ENCODE data around the gene MAP4. TPM values are rescaled to one million over a fixed set of nuclear protein-coding genes. Genes with fewer than 3 reads are reported as not detected.
"Not testable (repeated sequence)": the region's sequence is repeated elsewhere in the genome, so short reads cannot be mapped to it uniquely, and the experiment has no call there.

Gene MAP4
- total RNA-seq, 1 donor from 2014 or later: 275 TPM

DNA sequence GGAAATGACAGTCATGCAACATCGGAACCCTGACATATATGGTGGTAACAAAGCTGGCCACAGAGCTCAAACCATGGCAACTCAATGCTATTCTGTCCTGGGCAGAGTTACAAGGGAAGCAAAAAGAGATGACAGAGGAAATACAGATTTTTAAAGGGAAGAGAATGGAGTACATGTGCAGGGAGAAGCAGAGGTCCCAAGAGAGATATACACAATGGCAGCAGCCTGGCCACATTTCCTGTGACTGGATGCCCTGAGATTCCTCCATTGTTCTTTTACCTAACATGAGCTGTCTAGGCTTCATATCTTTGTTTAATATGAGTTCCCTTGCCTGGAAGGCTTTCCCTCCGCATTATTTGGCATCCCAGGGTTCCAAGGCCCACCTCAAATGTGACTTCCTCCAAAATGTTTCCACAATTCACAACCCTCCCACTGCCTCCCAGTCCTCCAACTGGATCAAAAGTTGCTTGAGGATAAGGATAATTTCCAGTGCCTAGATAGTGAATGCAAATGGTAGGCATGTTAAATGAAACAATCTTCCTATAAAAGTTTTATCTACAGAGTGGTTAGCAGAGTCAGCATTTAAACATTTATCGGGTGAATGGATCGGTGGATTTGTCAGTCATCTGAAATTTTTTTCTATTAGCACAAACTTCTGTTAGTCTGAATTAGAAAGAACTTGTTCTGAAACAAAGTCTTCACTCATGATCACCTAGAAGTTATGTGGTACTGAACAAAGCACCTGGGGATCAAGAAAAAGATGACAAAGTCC, 127.0 kb downstream of the MAP4 start:
- Mint-ChIP-seq H3K27me3 (ENCODE audit: unreplicated experiment) (no peaks in the 10 kb centered on the region), H3K36me3 (ENCODE audit: unreplicated experiment) (peaks cover 41% of the 10 kb centered on the region), H3K4me1 (ENCODE audit: unreplicated experiment) (peaks cover 7% of the 10 kb centered on the region), H3K9me3 (ENCODE audit: unreplicated experiment) (no peaks in the 10 kb centered on the region), H3K4me3 (ENCODE audit: unreplicated experiment) (no peak overlapping the region), H3K27ac (ENCODE audit: unreplicated experiment) (no peak overlapping the region)
- TF ChIP-seq, protein P1, sequence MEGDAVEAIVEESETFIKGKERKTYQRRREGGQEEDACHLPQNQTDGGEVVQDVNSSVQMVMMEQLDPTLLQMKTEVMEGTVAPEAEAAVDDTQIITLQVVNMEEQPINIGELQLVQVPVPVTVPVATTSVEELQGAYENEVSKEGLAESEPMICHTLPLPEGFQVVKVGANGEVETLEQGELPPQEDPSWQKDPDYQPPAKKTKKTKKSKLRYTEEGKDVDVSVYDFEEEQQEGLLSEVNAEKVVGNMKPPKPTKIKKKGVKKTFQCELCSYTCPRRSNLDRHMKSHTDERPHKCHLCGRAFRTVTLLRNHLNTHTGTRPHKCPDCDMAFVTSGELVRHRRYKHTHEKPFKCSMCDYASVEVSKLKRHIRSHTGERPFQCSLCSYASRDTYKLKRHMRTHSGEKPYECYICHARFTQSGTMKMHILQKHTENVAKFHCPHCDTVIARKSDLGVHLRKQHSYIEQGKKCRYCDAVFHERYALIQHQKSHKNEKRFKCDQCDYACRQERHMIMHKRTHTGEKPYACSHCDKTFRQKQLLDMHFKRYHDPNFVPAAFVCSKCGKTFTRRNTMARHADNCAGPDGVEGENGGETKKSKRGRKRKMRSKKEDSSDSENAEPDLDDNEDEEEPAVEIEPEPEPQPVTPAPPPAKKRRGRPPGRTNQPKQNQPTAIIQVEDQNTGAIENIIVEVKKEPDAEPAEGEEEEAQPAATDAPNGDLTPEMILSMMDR (IDR thresholded peaks at IDR 0.05): no peak
- no peak for DNase-seq (ENCODE audit: extremely low spot score, unreplicated experiment)

- H3K27me3 Mint-ChIP-seq (ENCODE audit: unreplicated experiment); DNase-seq (ENCODE audit: extremely low spot score, unreplicated experiment); H3K9me3 Mint-ChIP-seq (ENCODE audit: unreplicated experiment); H3K27ac Mint-ChIP-seq (ENCODE audit: unreplicated experiment); H3K4me1 Mint-ChIP-seq (ENCODE audit: unreplicated experiment); H3K4me3 Mint-ChIP-seq (ENCODE audit: unreplicated experiment): not testable (repeated sequence)
- H3K36me3 Mint-ChIP-seq (ENCODE audit: unreplicated experiment): peaks cover 44% of the 10 kb centered on the region
These were observed 128.2 kb downstream of the MAP4 start for GRCh38 chr3:47887991-47888390.

GRCh38 chr3:47885168-47885567, 131.0 kb downstream of the MAP4 start:
- Mint-ChIP-seq H3K4me1 (ENCODE audit: unreplicated experiment) (peaks cover under 1% of the 10 kb centered on the region), H3K27ac (ENCODE audit: unreplicated experiment) (no peak overlapping the region), H3K27me3 (ENCODE audit: unreplicated experiment) (no peaks in the 10 kb centered on the region), H3K36me3 (ENCODE audit: unreplicated experiment) (peaks cover 35% of the 10 kb centered on the region), H3K4me3 (ENCODE audit: unreplicated experiment) (no peak overlapping the region), H3K9me3 (ENCODE audit: unreplicated experiment) (no peaks in the 10 kb centered on the region)
- TF ChIP-seq, protein P1 (IDR thresholded peaks at IDR 0.05): no peak
- DNase-seq (ENCODE audit: extremely low spot score, unreplicated experiment): no peak

DNA sequence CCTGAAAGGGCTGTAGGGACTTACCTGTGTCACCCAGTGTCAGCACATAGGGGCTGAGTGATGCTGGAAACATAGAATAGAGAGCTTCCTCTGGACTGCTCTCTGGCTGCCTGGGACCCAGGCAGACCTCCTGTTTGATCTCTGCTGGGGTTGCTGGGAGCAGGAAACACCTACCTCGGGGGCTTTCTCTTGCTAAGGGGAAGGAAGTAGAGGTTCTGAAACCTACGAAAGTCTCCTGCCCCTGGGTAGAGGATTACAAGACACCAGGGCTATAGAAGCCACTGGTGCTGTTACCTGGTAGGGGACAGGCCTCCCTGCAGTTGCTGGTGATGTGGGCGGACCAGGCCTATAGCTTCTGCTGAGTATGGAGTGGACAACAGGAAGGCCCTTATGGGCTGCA, 131.6 kb downstream of the MAP4 start:
- DNase-seq (ENCODE audit: extremely low spot score, unreplicated experiment): no peak
- H3K4me3 Mint-ChIP-seq (ENCODE audit: unreplicated experiment): no peak overlapping the region
- no peak overlapping the region for H3K27ac Mint-ChIP-seq (ENCODE audit: unreplicated experiment)
- TF ChIP-seq, protein P1 (IDR thresholded peaks at IDR 0.05): no peak
- H3K27me3 Mint-ChIP-seq (ENCODE audit: unreplicated experiment): no peaks in the 10 kb centered on the region
- H3K36me3 Mint-ChIP-seq (ENCODE audit: unreplicated experiment): peaks cover 30% of the 10 kb centered on the region
- H3K9me3 Mint-ChIP-seq (ENCODE audit: unreplicated experiment): no peaks in the 10 kb centered on the region
- no peaks in the 10 kb centered on the region for H3K4me1 Mint-ChIP-seq (ENCODE audit: unreplicated experiment)

DNA sequence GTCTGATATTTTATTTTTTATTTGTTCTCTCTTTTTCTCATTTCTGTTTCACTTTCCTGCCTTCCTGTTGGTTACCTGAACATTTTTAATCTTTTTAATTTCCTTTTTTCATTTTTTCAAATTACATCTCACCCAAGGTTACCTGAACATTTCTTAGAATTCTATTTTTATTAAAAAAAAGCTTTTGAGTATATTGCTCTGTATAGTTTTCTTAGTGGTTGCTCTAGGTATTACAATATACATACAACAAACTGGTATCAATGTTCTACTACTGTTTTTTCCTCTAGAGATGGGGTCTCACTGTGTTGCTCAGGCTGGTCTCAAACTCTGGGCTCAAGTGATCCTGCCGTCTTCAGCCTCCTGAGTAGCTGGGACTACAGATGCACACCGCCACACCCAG, 133.9 kb downstream of the MAP4 start:
- H3K27me3 Mint-ChIP-seq (ENCODE audit: unreplicated experiment): no peaks in the 10 kb centered on the region
- peaks cover 7% of the 10 kb centered on the region for H3K4me1 Mint-ChIP-seq (ENCODE audit: unreplicated experiment)
- no peak for DNase-seq (ENCODE audit: extremely low spot score, unreplicated experiment)
- H3K27ac Mint-ChIP-seq (ENCODE audit: unreplicated experiment): no peak overlapping the region
- TF ChIP-seq, protein P1 (IDR thresholded peaks at IDR 0.05): peak; percentile 11
- H3K4me3 Mint-ChIP-seq (ENCODE audit: unreplicated experiment): no peak overlapping the region
- peaks cover 16% of the 10 kb centered on the region for H3K36me3 Mint-ChIP-seq (ENCODE audit: unreplicated experiment)
- no peaks in the 10 kb centered on the region for H3K9me3 Mint-ChIP-seq (ENCODE audit: unreplicated experiment)

All from osteocyte (in vitro differentiated cells).